ENCODE measurements around the gene PBX3.

- TF ChIP-seq, protein P1, sequence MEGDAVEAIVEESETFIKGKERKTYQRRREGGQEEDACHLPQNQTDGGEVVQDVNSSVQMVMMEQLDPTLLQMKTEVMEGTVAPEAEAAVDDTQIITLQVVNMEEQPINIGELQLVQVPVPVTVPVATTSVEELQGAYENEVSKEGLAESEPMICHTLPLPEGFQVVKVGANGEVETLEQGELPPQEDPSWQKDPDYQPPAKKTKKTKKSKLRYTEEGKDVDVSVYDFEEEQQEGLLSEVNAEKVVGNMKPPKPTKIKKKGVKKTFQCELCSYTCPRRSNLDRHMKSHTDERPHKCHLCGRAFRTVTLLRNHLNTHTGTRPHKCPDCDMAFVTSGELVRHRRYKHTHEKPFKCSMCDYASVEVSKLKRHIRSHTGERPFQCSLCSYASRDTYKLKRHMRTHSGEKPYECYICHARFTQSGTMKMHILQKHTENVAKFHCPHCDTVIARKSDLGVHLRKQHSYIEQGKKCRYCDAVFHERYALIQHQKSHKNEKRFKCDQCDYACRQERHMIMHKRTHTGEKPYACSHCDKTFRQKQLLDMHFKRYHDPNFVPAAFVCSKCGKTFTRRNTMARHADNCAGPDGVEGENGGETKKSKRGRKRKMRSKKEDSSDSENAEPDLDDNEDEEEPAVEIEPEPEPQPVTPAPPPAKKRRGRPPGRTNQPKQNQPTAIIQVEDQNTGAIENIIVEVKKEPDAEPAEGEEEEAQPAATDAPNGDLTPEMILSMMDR (IDR thresholded peaks at IDR 0.05): no peak
- TF ChIP-seq POLR2A (IDR thresholded peaks at IDR 0.05): no peak
These were observed 222.7 kb downstream of the PBX3 start for GRCh38 chr9:125969868-125970267.

All from lower leg skin (tissue), 3 donors.